ENCODE measurements around the gene STARD7.

The STARD7 gene

GRCh38 chr2:96197546-96198255 lies 10.9 kb downstream of the STARD7 start:
- no peak for DNase-seq (ENCODE audit: low read depth, low spot score)

GRCh38 chr2:96195410-96196066 lies 13.1 kb downstream of the STARD7 start:
- DNase-seq (ENCODE audit: low read depth, low spot score): no peak

- DNase-seq (ENCODE audit: low read depth, low spot score): no peak
These were observed 16.5 kb downstream of the STARD7 start for GRCh38 chr2:96191937-96192670.

- DNase-seq (ENCODE audit: low read depth, low spot score): no peak
These were observed 19.7 kb downstream of the STARD7 start for GRCh38 chr2:96188821-96189526.

GRCh38 chr2:96186562-96186961 lies 22.1 kb downstream of the STARD7 start:
- DNase-seq (ENCODE audit: low read depth, low spot score): no peak

GRCh38 chr2:96185516-96185915 lies 23.1 kb downstream of the STARD7 start:
- DNase-seq (ENCODE audit: low read depth, low spot score): no peak

- DNase-seq (ENCODE audit: low read depth, low spot score): no peak
These were observed 23.6 kb downstream of the STARD7 start for GRCh38 chr2:96184989-96185388.

- DNase-seq (ENCODE audit: low read depth, low spot score): no peak
These were observed 24.4 kb downstream of the STARD7 start for GRCh38 chr2:96184188-96184587.

GRCh38 chr2:96181529-96181928 lies 27.1 kb downstream of the STARD7 start:
- DNase-seq (ENCODE audit: low read depth, low spot score): no peak

GRCh38 chr2:96180521-96180920 lies 28.1 kb downstream of the STARD7 start:
- DNase-seq (ENCODE audit: low read depth, low spot score): no peak

- no peak for DNase-seq (ENCODE audit: low read depth, low spot score)
These were observed 28.6 kb downstream of the STARD7 start for GRCh38 chr2:96180002-96180401.

- DNase-seq (ENCODE audit: low read depth, low spot score): no peak
These were observed 32.0 kb downstream of the STARD7 start for GRCh38 chr2:96176661-96177060.

GRCh38 chr2:96175951-96176350 lies 32.7 kb downstream of the STARD7 start:
- DNase-seq (ENCODE audit: low read depth, low spot score): no peak

- peak; percentile 75 for DNase-seq (ENCODE audit: low read depth, low spot score)
These were observed 34.1 kb downstream of the STARD7 start for GRCh38 chr2:96174251-96175144.

- no peak for DNase-seq (ENCODE audit: low read depth, low spot score)
These were observed 36.8 kb downstream of the STARD7 start for GRCh38 chr2:96171831-96172230.

GRCh38 chr2:96170626-96171025 lies 38.0 kb downstream of the STARD7 start:
- DNase-seq (ENCODE audit: low read depth, low spot score): no peak

GRCh38 chr2:96169868-96170507 lies 38.6 kb downstream of the STARD7 start:
- no peak for DNase-seq (ENCODE audit: low read depth, low spot score)

- DNase-seq (ENCODE audit: low read depth, low spot score): no peak
These were observed 41.1 kb downstream of the STARD7 start for GRCh38 chr2:96167407-96168013.

- peak; percentile 86 for DNase-seq (ENCODE audit: low read depth, low spot score)
These were observed 44.0 kb downstream of the STARD7 start for GRCh38 chr2:96164459-96165184.
